Cardiac muscle cell (in vitro differentiated cells and primary cell): ENCODE measurements around the gene RNH1. TPM values are rescaled to one million over a fixed set of nuclear protein-coding genes. Genes with fewer than 3 reads are reported as not detected.

Experiments used
- DNase-seq, 2 donors: peaks; one replicate each; pipeline versions ENCODE4 v3.0.0 to v3.0.0-alpha.2; 2010 to 2017; ENCODE audit warnings: low read depth in 1 of 2, low spot score in 1 of 2
- H3K27ac ChIP-seq: fragments of 200-600 bp; sonication (generic); 2 replicates; pipeline ENCODE4 v1.5.1; 2016
- H3K27me3 ChIP-seq: fragments of 200-600 bp; sonication (generic); 2 replicates; pipeline ENCODE4 v1.6.0; 2016; ENCODE audit warnings: control low read depth
- H3K36me3 ChIP-seq: fragments of 200-600 bp; sonication (generic); 2 replicates; pipeline ENCODE4 v1.5.1; 2016; ENCODE audit warnings: control low read depth
- H3K4me1 ChIP-seq: fragments of 200-600 bp; sonication (generic); 2 replicates; pipeline ENCODE4 v1.8.1; 2017; ENCODE audit warnings: low read depth, mild to moderate bottlenecking, mixed run types
- H3K4me3 ChIP-seq: fragments of 200-600 bp; sonication (generic); 2 replicates; pipeline ENCODE4 v1.5.1; 2016; ENCODE audit warnings: mild to moderate bottlenecking
- H3K9me3 ChIP-seq: fragments of 200-600 bp; sonication (generic); 2 replicates; pipeline ENCODE4 v1.5.1; 2017; ENCODE audit warnings: low read depth, mild to moderate bottlenecking, control low read depth
- CTCF ChIP-seq: IDR thresholded peaks from 2 replicates; pipeline ENCODE4 v1.5.1; 2012; ENCODE audit warnings: low read depth, mild to moderate bottlenecking, low read length
- polyA plus RNA-seq: library from polyadenylated mRNA; unstranded; fragments of >200 nt; fragmentation: Nextera tagmentation; extraction: Ambion mirVana; gene quantifications from 2 replicates; pipeline ENCODE4 v1.2.1, GENCODE V29; 2016
- total RNA-seq: library from RNA; depleted of rRNA; stranded (reverse); fragments of >200 nt; gene quantifications from 2 replicates; pipeline ENCODE4 v1.2.3, GENCODE V29; 2016

The RNH1 gene
- total and polyA plus RNA-seq, 2 experiments from 2014 or later = 149 to 176 TPM

- DNase-seq = no peak
- peaks cover 12% of the 10 kb centered on the region for H3K4me1 ChIP-seq
Observed at GRCh38 chr11:535210-535518, 28.1 kb upstream of the RNH1 start.

DNA sequence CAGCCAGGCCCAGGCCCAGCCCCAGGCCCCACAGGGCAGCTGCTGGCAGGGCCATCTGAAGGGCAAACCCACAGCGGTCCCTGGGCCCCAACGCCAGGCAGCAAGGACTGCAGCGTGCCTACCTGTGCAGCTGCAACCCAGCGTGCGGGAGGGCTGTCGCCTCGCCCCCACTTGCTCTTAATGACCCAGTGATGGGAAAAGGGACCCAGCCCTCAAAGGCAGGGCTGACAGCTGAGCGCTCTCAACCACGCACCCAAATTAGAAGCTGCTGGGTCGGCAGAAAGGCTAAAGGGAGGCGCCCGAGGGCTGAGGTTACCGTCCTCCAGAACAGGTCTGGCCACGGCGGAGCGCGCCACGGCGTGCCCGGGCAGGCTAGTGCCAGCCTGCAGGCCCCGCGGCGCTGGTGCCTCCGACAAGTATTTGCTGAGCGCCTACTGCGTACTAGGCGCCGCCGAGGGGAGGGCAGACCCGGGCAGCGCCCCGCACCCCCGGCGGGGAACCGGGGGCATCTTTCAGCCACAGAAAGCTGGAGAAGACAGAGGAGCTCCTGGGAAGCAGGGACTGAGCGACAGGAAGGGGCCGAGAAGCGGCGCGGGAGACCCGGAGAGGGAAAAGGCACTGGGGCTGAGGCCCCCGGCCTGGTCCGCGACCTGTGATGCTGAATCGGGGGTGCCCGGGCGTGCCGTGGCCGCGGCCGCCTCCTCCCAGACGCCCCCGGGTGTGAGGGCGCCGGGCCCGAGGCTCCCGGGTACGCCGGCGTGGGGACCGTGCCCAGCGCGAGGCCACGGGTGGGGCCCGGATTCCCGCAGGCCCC, 27.6 kb upstream of the RNH1 start:
- peaks cover 12% of the 10 kb centered on the region for H3K4me1 ChIP-seq

More at GRCh38 chr11:535210-535518, 28.1 kb upstream of the RNH1 start:
- Histone ChIP-seq H3K9me3 (no peaks in the 10 kb centered on the region), H3K4me3 (peak overlapping the region; percentile 98), H3K27ac (no peak overlapping the region), H3K27me3 (no peaks in the 10 kb centered on the region), H3K36me3 (peaks cover 7% of the 10 kb centered on the region)
- no peak for TF ChIP-seq CTCF

GRCh38 chr11:533586-534395, 26.7 kb upstream of the RNH1 start:
- H3K36me3 ChIP-seq = peaks cover 7% of the 10 kb centered on the region
- no peak overlapping the region for H3K27ac ChIP-seq
- H3K27me3 ChIP-seq = no peaks in the 10 kb centered on the region
- peaks cover 12% of the 10 kb centered on the region for H3K4me1 ChIP-seq
- no peak for DNase-seq
- TF ChIP-seq CTCF = no peak
- no peaks in the 10 kb centered on the region for H3K9me3 ChIP-seq
- H3K4me3 ChIP-seq = peak overlapping the region; percentile 98

More for the DNA sequence above, 27.6 kb upstream of the RNH1 start:
- peak overlapping the region; percentile 98 for H3K4me3 ChIP-seq
- H3K36me3 ChIP-seq = peaks cover 7% of the 10 kb centered on the region
- DNase-seq = peak; percentile 16 to 25
- no peaks in the 10 kb centered on the region for H3K27me3 ChIP-seq
- H3K9me3 ChIP-seq = no peaks in the 10 kb centered on the region
- no peak for TF ChIP-seq CTCF
- H3K27ac ChIP-seq = no peak overlapping the region

DNA sequence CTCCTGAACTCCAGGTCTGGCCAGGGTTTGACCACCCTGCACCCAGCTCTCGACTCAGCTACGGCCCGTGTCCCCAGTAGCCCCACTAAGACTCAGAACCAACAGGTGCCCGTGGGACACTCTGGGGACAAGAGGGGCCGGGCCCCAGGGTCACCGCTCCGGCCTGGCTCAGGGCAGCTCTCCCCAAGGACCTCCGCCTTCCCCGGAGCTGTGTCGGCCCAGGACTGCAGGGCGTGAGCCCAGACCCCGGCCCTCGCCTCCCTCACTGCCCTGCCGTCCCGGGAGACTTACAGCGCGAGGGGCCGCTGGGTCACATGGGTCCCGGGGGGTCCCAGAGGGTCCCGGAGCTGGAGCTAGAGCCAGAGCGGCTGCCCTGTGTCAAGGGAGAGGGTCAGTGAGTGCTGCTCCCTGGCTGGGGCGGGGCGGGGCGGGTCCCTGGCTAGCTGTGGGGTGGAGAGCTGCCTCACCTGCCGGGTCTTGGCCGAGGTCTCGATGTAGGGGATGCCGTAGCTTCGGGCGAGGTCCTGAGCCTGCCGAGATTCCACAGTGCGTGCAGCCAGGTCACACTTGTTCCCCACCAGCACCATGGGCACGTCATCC, 26.0 kb upstream of the RNH1 start:
- peaks cover 12% of the 10 kb centered on the region for H3K4me1 ChIP-seq
- H3K4me3 ChIP-seq = no peak overlapping the region
- peaks cover 7% of the 10 kb centered on the region for H3K36me3 ChIP-seq
- H3K9me3 ChIP-seq = no peaks in the 10 kb centered on the region
- DNase-seq = no peak
- no peaks in the 10 kb centered on the region for H3K27me3 ChIP-seq
- no peak overlapping the region for H3K27ac ChIP-seq
- TF ChIP-seq CTCF = no peak

- Histone ChIP-seq H3K36me3 (peaks cover 7% of the 10 kb centered on the region), H3K4me1 (peaks cover 8% of the 10 kb centered on the region), H3K27me3 (no peaks in the 10 kb centered on the region), H3K27ac (no peak overlapping the region), H3K9me3 (no peaks in the 10 kb centered on the region), H3K4me3 (no peak overlapping the region)
- DNase-seq = no peak
- TF ChIP-seq CTCF = no peak
Observed at GRCh38 chr11:532527-532985, 25.5 kb upstream of the RNH1 start.
